CD4-positive, alpha-beta T cell (primary cell): ENCODE results near the gene EHF. TPM values are rescaled to one million over a fixed set of nuclear protein-coding genes. Genes with fewer than 3 reads are reported as not detected.

Experiments
- ATAC-seq: fragments of 200-7000 bp; cut with Tn5 transposase; one replicate; pipeline ENCODE4 v1.10.0; 2022; ENCODE audit warnings: mild to moderate bottlenecking; ENCODE audit not compliant: poor library complexity
- CTCF ChIA-PET: fragments of 350-600 bp; sonication (Branson Sonifier 250); formaldehyde crosslinking; loops from one replicate; lab custom pipeline; 2021; ENCODE audit warnings: antibody characterized with exemption, inconsistent platforms; lab: Charles Lee
- POLR2A ChIA-PET: fragments of 350-600 bp; sonication (Branson Sonifier 250); formaldehyde crosslinking; loops from one replicate; lab custom pipeline; 2021; ENCODE audit warnings: antibody characterized with exemption, inconsistent platforms; lab: Charles Lee
- DNase-seq, 14 experiments: peaks; one replicate each; pipeline ENCODE4 v3.0.0-alpha.2; 2013 to 2020; ENCODE audit warnings: mixed read lengths in 2 of 14
- H3K27ac ChIP-seq, 2 donors: one replicate each; pipeline versions ENCODE4 v1.5.1 to v1.7.0; 2013; ENCODE audit warnings: low read length in 2 of 2, low read depth in 1 of 2, mild to moderate bottlenecking in 1 of 2
- H3K27me3 ChIP-seq, 2 experiments: 1 replicate in 1 of 2; 2 replicates in 1 of 2; pipeline versions ENCODE4 v1.6.1 to v1.7.0; 2013; ENCODE audit warnings: low read length in 2 of 2, control low read depth in 1 of 2, mild to moderate bottlenecking in 1 of 2, moderate library complexity in 1 of 2; ENCODE audit not compliant: insufficient read depth in 2 of 2, control insufficient read depth in 1 of 2
- H3K36me3 ChIP-seq: one replicate; pipeline ENCODE4 v1.6.1; 2013; ENCODE audit warnings: low read length, control low read depth; ENCODE audit not compliant: insufficient read depth
- H3K4me1 ChIP-seq: one replicate; pipeline ENCODE4 v1.6.1; 2013; ENCODE audit warnings: low read length, control low read depth; ENCODE audit not compliant: insufficient read depth
- H3K4me3 ChIP-seq: one replicate; pipeline ENCODE4 v1.5.1; 2013; ENCODE audit warnings: mild to moderate bottlenecking, low read length, moderate library complexity
- H3K9me3 ChIP-seq, 2 experiments: 1 replicate in 1 of 2; 2 replicates in 1 of 2; pipeline versions ENCODE4 v1.6.1 to v1.7.0; 2013; ENCODE audit warnings: low read length in 2 of 2, mild to moderate bottlenecking in 2 of 2, control low read depth in 1 of 2, moderate library complexity in 1 of 2; ENCODE audit not compliant: control insufficient read depth in 1 of 2, insufficient read depth in 1 of 2
- H3K27ac Mint-ChIP-seq: one replicate; pipeline ENCODE4 v1.8.0; 2020; ENCODE audit warnings: mixed read lengths
- H3K27me3 Mint-ChIP-seq: one replicate; pipeline ENCODE4 v1.8.0; 2021; ENCODE audit warnings: mixed read lengths
- H3K36me3 Mint-ChIP-seq: one replicate; pipeline ENCODE4 v1.8.0; 2021; ENCODE audit warnings: low read depth, mixed read lengths
- H3K4me1 Mint-ChIP-seq: one replicate; pipeline ENCODE4 v1.8.0; 2021; ENCODE audit warnings: low read depth, mixed read lengths
- H3K4me3 Mint-ChIP-seq: one replicate; pipeline ENCODE4 v1.8.0; 2020; ENCODE audit warnings: mild to moderate bottlenecking, mixed read lengths
- H3K9me3 Mint-ChIP-seq: one replicate; pipeline ENCODE4 v1.8.0; 2020; ENCODE audit warnings: mixed read lengths
- intact Hi-C, 2 experiments: fragments of 100-400 bp; cut with DNase I in 1 of 2; cut with micrococcal nuclease in 1 of 2; formaldehyde crosslinking; loops; one replicate each; pipeline versions ENCODE4 v1.15.1 to v1.9.0; 2023 to 2025; cut with DNase I, micrococcal nuclease
- total RNA-seq, 174 experiments: library from RNA in 2 of 174; stranded (reverse) in 2 of 174; gene quantifications; one replicate each; pipeline ENCODE4 v1.2.3 and lab custom pipeline; 2021 to 2026
- TF ChIP-seq, protein P1 (sequence below): fragments of 200-600 bp; IDR thresholded peaks from one replicate; pipeline ENCODE4 v1.8.0; 2022; ENCODE audit warnings: antibody characterized with exemption, mild to moderate bottlenecking

The EHF gene
- total RNA-seq, 2 experiments from 2014 or later = not detected

DNA sequence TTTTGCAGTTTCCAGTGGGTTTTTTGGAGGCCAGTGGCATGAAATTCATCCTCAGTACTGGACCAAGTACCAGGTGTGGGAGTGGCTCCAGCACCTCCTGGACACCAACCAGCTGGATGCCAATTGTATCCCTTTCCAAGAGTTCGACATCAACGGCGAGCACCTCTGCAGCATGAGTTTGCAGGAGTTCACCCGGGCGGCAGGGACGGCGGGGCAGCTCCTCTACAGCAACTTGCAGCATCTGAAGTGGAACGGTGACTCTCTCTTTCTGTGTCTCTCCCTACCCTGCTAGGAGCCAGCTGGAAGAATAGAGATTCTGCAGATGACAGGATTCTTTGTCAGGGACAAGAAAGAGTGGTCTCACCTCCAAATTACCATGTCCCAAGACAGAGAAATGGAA, 25.5 kb downstream of the EHF start:
- ChIA-PET CTCF (no interaction called here), POLR2A (no interaction called here)
- Histone ChIP-seq H3K4me3 (no peak overlapping the region), H3K9me3 (no peaks in the 10 kb centered on the region), H3K36me3 (no peaks in the 10 kb centered on the region), H3K4me1 (peaks cover 27% of the 10 kb centered on the region), H3K27ac (no peak overlapping the region), H3K27me3 (peaks cover 0 to 3% of the 10 kb centered on the region in 2 experiments)
- DNase-seq (no peak), ATAC-seq (no peak)
- Mint-ChIP-seq H3K4me1 (peaks cover 11% of the 10 kb centered on the region), H3K36me3 (no peaks in the 10 kb centered on the region), H3K27me3 (peaks cover 4% of the 10 kb centered on the region), H3K4me3 (no peak overlapping the region), H3K27ac (no peak overlapping the region), H3K9me3 (no peaks in the 10 kb centered on the region)
- intact Hi-C loops = no loop called here
- TF ChIP-seq, protein P1, sequence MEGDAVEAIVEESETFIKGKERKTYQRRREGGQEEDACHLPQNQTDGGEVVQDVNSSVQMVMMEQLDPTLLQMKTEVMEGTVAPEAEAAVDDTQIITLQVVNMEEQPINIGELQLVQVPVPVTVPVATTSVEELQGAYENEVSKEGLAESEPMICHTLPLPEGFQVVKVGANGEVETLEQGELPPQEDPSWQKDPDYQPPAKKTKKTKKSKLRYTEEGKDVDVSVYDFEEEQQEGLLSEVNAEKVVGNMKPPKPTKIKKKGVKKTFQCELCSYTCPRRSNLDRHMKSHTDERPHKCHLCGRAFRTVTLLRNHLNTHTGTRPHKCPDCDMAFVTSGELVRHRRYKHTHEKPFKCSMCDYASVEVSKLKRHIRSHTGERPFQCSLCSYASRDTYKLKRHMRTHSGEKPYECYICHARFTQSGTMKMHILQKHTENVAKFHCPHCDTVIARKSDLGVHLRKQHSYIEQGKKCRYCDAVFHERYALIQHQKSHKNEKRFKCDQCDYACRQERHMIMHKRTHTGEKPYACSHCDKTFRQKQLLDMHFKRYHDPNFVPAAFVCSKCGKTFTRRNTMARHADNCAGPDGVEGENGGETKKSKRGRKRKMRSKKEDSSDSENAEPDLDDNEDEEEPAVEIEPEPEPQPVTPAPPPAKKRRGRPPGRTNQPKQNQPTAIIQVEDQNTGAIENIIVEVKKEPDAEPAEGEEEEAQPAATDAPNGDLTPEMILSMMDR = no peak

DNA sequence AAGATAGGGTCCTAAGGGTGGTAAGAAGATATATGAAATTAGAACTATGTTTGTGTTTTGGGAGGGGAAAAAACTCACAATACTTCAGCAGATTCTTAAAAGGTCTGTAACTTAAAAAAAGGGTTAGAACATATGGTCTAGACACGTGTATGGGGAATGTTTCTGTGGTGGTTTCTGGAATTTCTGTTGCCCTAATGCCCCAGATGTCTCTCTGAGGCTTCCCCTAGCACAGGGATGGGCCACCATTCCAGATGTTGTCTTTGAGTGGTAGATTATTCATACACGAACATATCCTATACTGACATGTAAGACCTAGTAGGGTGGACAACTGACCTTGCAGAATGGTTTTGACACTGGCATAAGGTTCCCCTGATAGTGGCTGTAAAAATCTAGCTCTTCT, 26.2 kb downstream of the EHF start:
- POLR2A ChIA-PET = no interaction called here
- Histone ChIP-seq H3K27ac (no peak overlapping the region), H3K36me3 (no peaks in the 10 kb centered on the region), H3K4me3 (no peak overlapping the region), H3K4me1 (peaks cover 33% of the 10 kb centered on the region), H3K9me3 (no peaks in the 10 kb centered on the region), H3K27me3 (peaks cover 0 to 3% of the 10 kb centered on the region in 2 experiments)
- ATAC-seq (no peak), DNase-seq (no peak)
- H3K27me3 Mint-ChIP-seq = peaks cover 4% of the 10 kb centered on the region
- TF ChIP-seq, protein P1 = no peak
- H3K27ac Mint-ChIP-seq = no peak overlapping the region
- H3K36me3 Mint-ChIP-seq = no peaks in the 10 kb centered on the region
- no peaks in the 10 kb centered on the region for H3K9me3 Mint-ChIP-seq
- CTCF ChIA-PET = no interaction called here
- H3K4me3 Mint-ChIP-seq = no peak overlapping the region
- H3K4me1 Mint-ChIP-seq = peaks cover 15% of the 10 kb centered on the region
- intact Hi-C loops = no loop called here

DNA sequence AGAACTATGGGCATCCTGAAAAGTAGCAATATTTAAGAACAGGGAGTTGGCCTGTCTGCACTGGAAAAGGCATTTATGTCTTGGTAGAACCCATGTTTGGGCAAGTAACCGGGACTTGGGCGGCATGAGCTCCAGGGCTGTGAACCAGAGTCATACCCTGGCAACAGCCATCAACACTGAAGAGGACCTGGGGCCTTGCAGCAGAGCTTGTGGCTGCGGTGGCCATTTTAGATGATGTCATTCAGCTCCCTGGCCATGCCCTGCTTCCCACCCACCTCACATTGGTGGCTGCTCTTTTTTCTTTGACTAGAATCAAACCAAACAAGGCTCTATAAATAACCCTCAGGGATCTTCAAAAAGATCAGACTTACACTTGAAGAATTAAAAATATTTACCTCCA, 26.6 kb downstream of the EHF start:
- no peak overlapping the region for H3K4me3 Mint-ChIP-seq
- no peak for ATAC-seq
- intact Hi-C loops = no loop called here
- H3K9me3 Mint-ChIP-seq = no peaks in the 10 kb centered on the region
- H3K27me3 Mint-ChIP-seq = peaks cover 4% of the 10 kb centered on the region
- peaks cover 36% of the 10 kb centered on the region for H3K4me1 ChIP-seq
- ChIA-PET POLR2A (no interaction called here), CTCF (no interaction called here)
- H3K4me3 ChIP-seq = no peak overlapping the region
- no peak overlapping the region for H3K27ac Mint-ChIP-seq
- H3K9me3 ChIP-seq = no peaks in the 10 kb centered on the region
- H3K4me1 Mint-ChIP-seq = peaks cover 15% of the 10 kb centered on the region
- no peaks in the 10 kb centered on the region for H3K27me3 ChIP-seq
- peak in 1 of 14 experiments; percentile 22 for DNase-seq
- no peaks in the 10 kb centered on the region for H3K36me3 Mint-ChIP-seq
- no peaks in the 10 kb centered on the region for H3K36me3 ChIP-seq
- TF ChIP-seq, protein P1 = no peak
- no peak overlapping the region for H3K27ac ChIP-seq
